K562 (cell line): ENCODE data around the gene ARSJ.
"Not testable (repeated sequence)": the region's sequence is repeated elsewhere in the genome, so short reads cannot be mapped to it uniquely, and the experiment has no call there.

ENCODE experiments used
- ARID2 ChIP-seq: fragments of 450-650 bp; IDR thresholded peaks from 2 replicates; pipeline ENCODE4 v1.6.1; 2017; ENCODE audit warnings: antibody characterized with exemption, mild to moderate bottlenecking
- EGR1 ChIP-seq: fragments of 450-650 bp; conservative IDR thresholded peaks from 2 replicates; pipeline ENCODE4 v1.6.1; 2017; ENCODE audit warnings: mild to moderate bottlenecking
- MTA3 ChIP-seq: fragments of 450-650 bp; formaldehyde crosslinking; IDR thresholded peaks from 2 replicates; pipeline ENCODE4 v1.6.1; 2017; ENCODE audit warnings: mild to moderate bottlenecking, borderline replicate concordance
- POLR2AphosphoS2 ChIP-seq: IDR thresholded peaks from 2 replicates; pipeline ENCODE4 v1.6.1; 2012; ENCODE audit warnings: low read length, improper control_type of control experiment
- SMARCC2 ChIP-seq: fragments of 450-650 bp; IDR thresholded peaks from 2 replicates; pipeline ENCODE4 v1.6.1; 2017; ENCODE audit warnings: antibody characterized with exemption, moderate library complexity, mild to moderate bottlenecking, low read depth
- SMC3 ChIP-seq: conservative IDR thresholded peaks from 2 replicates; pipeline ENCODE4 v1.6.1; 2011; ENCODE audit warnings: low read depth, low read length, improper control_type of control experiment; ENCODE audit not compliant: insufficient read depth
- TCF7L2 ChIP-seq: fragments of 150-350 bp; IDR thresholded peaks from 2 replicates; pipeline ENCODE4 v1.6.1; 2016; ENCODE audit warnings: low read depth, mild to moderate bottlenecking, low read length, moderate library complexity
- ZBTB8A ChIP-seq: fragments of 450-650 bp; IDR thresholded peaks from 2 replicates; pipeline ENCODE4 v1.6.1; 2018; ENCODE audit warnings: mild to moderate bottlenecking, moderate library complexity; ENCODE audit not compliant: partially characterized antibody
- ZNF780A ChIP-seq: fragments of 250-450 bp; sonication (Bioruptor Pico); IDR thresholded peaks from 2 replicates; pipeline ENCODE4 v1.5.0; 2021; ENCODE audit warnings: mild to moderate bottlenecking
- TF ChIP-seq, protein P1 (sequence below), 3 experiments: IDR thresholded peaks in 2 of 3; conservative IDR thresholded peaks in 1 of 3; 2 replicates each; pipeline ENCODE4 v1.5.1; 2011 to 2012; ENCODE audit warnings: low read length in 3 of 3, mild to moderate bottlenecking in 3 of 3, control low read depth in 2 of 3, improper control_type of control experiment in 1 of 3, inconsistent platforms in 1 of 3, low read depth in 1 of 3, mixed read lengths in 1 of 3, moderate library complexity in 1 of 3; ENCODE audit not compliant: insufficient read depth in 2 of 3
- TF ChIP-seq, protein P2 (sequence below): fragments of 450-650 bp; IDR thresholded peaks from one replicate; pipeline ENCODE4 v1.6.1; 2018; ENCODE audit warnings: mild to moderate bottlenecking, moderate library complexity; ENCODE audit not compliant: partially characterized antibody
- TF ChIP-seq, protein P3 (sequence below): fragments of 250-450 bp; sonication (Bioruptor Pico); IDR thresholded peaks from 2 replicates; pipeline ENCODE4 v1.5.0; 2021
- TF ChIP-seq, protein P4 (sequence below), 2 experiments: fragments of 200-800 bp in 1 of 2; sonication (Bioruptor generic) in 1 of 2; sonication (generic) in 1 of 2; formaldehyde crosslinking in 1 of 2; IDR thresholded peaks in 1 of 2; conservative IDR thresholded peaks in 1 of 2; 2 replicates each; pipeline versions ENCODE4 v1.5.0 to v1.6.1; 2016 to 2020; ENCODE audit warnings: missing compliant biosample characterization in 1 of 2, missing genetic modification characterization in 1 of 2, missing genetic modification reagents in 1 of 2

DNA sequence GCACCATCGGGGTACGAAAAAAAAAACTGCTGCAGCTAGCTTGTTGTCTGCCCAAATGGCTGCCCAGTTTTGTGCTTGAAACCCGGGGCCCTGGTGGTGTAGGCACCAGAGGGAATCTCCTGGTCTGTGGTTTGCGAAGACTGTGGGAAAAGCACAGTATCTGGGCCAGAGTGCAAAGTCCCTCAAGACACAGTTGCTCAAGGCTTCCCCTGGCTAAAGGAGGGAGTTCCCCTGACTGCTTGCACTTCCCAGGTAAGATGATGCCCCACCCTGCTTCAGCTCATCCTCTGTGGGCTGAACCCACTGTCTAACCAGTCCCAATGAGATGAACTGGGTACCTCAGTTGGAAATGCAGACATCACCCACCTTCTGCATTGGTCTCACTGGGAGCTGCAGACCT, 33.8 kb upstream of the ARSJ start:
- TF ChIP-seq TCF7L2; EGR1; SMC3; ZBTB8A; MTA3; SMARCC2; ARID2; ZNF780A (CRISPR knock-in tag); POLR2AphosphoS2: not testable (repeated sequence)
- TF ChIP-seq, protein P1, sequence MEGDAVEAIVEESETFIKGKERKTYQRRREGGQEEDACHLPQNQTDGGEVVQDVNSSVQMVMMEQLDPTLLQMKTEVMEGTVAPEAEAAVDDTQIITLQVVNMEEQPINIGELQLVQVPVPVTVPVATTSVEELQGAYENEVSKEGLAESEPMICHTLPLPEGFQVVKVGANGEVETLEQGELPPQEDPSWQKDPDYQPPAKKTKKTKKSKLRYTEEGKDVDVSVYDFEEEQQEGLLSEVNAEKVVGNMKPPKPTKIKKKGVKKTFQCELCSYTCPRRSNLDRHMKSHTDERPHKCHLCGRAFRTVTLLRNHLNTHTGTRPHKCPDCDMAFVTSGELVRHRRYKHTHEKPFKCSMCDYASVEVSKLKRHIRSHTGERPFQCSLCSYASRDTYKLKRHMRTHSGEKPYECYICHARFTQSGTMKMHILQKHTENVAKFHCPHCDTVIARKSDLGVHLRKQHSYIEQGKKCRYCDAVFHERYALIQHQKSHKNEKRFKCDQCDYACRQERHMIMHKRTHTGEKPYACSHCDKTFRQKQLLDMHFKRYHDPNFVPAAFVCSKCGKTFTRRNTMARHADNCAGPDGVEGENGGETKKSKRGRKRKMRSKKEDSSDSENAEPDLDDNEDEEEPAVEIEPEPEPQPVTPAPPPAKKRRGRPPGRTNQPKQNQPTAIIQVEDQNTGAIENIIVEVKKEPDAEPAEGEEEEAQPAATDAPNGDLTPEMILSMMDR (IDR thresholded peaks at IDR 0.05 in 2 of 3, conservative IDR thresholded peaks at IDR 0.05 in 1 of 3; ENCODE audit: insufficient read depth in 2 of 3, low read depth in 1 of 3, low read length in 3 of 3) = not testable (repeated sequence)
- TF ChIP-seq, protein P2, sequence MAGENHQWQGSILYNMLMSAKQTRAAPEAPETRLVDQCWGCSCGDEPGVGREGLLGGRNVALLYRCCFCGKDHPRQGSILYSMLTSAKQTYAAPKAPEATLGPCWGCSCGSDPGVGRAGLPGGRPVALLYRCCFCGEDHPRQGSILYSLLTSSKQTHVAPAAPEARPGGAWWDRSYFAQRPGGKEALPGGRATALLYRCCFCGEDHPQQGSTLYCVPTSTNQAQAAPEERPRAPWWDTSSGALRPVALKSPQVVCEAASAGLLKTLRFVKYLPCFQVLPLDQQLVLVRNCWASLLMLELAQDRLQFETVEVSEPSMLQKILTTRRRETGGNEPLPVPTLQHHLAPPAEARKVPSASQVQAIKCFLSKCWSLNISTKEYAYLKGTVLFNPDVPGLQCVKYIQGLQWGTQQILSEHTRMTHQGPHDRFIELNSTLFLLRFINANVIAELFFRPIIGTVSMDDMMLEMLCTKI = not testable (repeated sequence)
- TF ChIP-seq, protein P3, sequence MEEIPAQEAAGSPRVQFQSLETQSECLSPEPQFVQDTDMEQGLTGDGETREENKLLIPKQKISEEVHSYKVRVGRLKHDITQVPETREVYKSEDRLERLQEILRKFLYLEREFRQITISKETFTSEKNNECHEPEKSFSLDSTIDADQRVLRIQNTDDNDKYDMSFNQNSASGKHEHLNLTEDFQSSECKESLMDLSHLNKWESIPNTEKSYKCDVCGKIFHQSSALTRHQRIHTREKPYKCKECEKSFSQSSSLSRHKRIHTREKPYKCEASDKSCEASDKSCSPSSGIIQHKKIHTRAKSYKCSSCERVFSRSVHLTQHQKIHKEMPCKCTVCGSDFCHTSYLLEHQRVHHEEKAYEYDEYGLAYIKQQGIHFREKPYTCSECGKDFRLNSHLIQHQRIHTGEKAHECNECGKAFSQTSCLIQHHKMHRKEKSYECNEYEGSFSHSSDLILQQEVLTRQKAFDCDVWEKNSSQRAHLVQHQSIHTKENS (CRISPR knock-in tag) = not testable (repeated sequence)
- TF ChIP-seq, protein P4, sequence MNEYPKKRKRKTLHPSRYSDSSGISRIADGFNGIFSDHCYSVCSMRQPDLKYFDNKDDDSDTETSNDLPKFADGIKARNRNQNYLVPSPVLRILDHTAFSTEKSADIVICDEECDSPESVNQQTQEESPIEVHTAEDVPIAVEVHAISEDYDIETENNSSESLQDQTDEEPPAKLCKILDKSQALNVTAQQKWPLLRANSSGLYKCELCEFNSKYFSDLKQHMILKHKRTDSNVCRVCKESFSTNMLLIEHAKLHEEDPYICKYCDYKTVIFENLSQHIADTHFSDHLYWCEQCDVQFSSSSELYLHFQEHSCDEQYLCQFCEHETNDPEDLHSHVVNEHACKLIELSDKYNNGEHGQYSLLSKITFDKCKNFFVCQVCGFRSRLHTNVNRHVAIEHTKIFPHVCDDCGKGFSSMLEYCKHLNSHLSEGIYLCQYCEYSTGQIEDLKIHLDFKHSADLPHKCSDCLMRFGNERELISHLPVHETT (CRISPR knock-in tag; conservative IDR thresholded peaks at IDR 0.05 in 1 of 2, IDR thresholded peaks at IDR 0.05 in 1 of 2) = not testable (repeated sequence)
